ENCODE results near the gene PHIP. TPM values are rescaled to one million over a fixed set of nuclear protein-coding genes. Genes with fewer than 3 reads are reported as not detected.

PHIP gene
- 16.4 and 26.3 TPM in 2 replicates for total RNA-seq

DNA sequence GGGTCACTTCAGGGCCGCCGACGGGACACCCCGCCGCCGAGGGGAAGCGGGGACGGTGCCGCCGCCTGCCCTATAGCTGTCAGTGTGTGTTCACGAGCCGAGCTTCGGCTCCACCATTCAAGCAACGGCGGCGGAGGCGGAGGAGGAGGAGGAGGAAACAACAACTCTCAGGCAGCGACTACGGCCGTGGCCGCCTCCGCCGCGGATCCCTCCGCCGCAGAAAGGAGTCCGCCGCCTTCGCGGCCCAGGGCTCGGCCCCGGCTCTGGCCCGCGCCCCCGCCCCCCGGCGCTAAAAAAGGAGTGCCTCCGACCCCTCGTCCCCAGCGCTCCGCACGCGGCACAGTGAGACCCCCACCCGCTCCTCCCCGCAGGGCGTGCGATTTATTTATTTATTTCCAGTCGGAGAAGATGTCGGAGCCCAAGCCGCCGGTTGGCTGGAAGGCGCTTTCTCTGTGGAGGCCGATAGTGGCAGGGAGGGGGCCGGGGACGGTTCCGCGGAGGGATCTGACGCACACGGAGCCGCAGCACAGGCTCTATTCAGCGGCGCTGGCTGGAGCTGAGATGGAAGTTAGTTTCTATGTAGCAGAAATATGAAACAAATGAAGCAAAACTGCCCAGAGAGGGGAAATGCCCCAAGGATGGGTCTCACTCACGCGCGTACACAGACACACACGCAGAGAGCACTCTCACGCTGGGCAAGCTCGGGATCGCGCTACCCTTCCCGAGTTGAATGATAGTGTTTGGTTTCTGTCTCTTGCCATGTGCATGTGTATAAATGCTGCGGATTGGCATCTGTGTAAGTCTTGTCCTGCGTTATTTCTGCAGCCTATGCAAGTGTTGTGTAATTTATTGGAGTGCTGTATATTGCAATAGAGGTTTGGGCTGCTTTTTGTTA is at the start of gene PHIP:
PHIP (minus strand) TSS at position 180 of the 895 bp plus-strand sequence. CDS start 186 bp downstream, outside the sequence.
- peak within 1 kb of the TSS; percentile 87 for H3K4me3 ChIP-seq (ENCODE audit: low read depth, low read length)
- TF ChIP-seq, protein P1, sequence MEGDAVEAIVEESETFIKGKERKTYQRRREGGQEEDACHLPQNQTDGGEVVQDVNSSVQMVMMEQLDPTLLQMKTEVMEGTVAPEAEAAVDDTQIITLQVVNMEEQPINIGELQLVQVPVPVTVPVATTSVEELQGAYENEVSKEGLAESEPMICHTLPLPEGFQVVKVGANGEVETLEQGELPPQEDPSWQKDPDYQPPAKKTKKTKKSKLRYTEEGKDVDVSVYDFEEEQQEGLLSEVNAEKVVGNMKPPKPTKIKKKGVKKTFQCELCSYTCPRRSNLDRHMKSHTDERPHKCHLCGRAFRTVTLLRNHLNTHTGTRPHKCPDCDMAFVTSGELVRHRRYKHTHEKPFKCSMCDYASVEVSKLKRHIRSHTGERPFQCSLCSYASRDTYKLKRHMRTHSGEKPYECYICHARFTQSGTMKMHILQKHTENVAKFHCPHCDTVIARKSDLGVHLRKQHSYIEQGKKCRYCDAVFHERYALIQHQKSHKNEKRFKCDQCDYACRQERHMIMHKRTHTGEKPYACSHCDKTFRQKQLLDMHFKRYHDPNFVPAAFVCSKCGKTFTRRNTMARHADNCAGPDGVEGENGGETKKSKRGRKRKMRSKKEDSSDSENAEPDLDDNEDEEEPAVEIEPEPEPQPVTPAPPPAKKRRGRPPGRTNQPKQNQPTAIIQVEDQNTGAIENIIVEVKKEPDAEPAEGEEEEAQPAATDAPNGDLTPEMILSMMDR (IDR thresholded peaks at IDR 0.05; ENCODE audit: insufficient read depth, low read depth, low read length), result no peak
- DNase-seq (ENCODE audit: low read depth), result peak; percentile 98

- TF ChIP-seq, protein P1 (IDR thresholded peaks at IDR 0.05; ENCODE audit: insufficient read depth, low read depth, low read length), result peak; percentile 11
- no peak for DNase-seq (ENCODE audit: low read depth)
- H3K4me3 ChIP-seq (ENCODE audit: low read depth, low read length), result no peak overlapping the region
Measured at GRCh38 chr6:79127660-79128059, 49.6 kb upstream of the PHIP start.

GRCh38 chr6:79119217-79119616 is 41.2 kb upstream of the PHIP start:
- TF ChIP-seq, protein P1 (IDR thresholded peaks at IDR 0.05; ENCODE audit: insufficient read depth, low read depth, low read length), result no peak
- DNase-seq (ENCODE audit: low read depth), result no peak
- H3K4me3 ChIP-seq (ENCODE audit: low read depth, low read length), result no peak overlapping the region

GRCh38 chr6:79117752-79118151 is 39.7 kb upstream of the PHIP start:
- H3K4me3 ChIP-seq (ENCODE audit: low read depth, low read length), result no peak overlapping the region
- no peak for DNase-seq (ENCODE audit: low read depth)
- TF ChIP-seq, protein P1 (IDR thresholded peaks at IDR 0.05; ENCODE audit: insufficient read depth, low read depth, low read length), result no peak

GRCh38 chr6:79115553-79116182 is 37.6 kb upstream of the PHIP start:
- H3K4me3 ChIP-seq (ENCODE audit: low read depth, low read length), result no peak overlapping the region
- TF ChIP-seq, protein P1 (IDR thresholded peaks at IDR 0.05; ENCODE audit: insufficient read depth, low read depth, low read length), result no peak
- DNase-seq (ENCODE audit: low read depth), result no peak

DNA sequence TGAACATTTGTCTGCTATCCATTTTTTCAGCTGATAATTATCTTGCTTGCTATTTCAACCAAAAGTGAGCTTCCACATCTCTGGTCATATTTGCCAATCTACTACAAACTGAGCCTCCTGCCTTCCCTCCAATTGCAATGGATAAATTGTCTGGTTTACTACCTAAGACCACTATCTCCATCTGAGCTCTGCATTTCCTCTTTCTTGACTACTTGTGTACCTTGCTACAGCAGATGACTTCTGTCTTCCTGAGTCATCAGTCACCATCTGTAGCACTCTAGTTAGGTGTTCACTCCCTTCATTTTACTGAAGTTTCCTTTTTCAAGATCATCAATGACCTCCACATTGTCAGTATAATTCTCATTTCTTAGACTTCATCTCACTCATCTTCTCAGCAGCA is 33.5 kb upstream of the PHIP start:
- TF ChIP-seq, protein P1 (IDR thresholded peaks at IDR 0.05; ENCODE audit: insufficient read depth, low read depth, low read length), result no peak
- no peak for DNase-seq (ENCODE audit: low read depth)

More for the DNA sequence above, 33.5 kb upstream of the PHIP start:
- no peak overlapping the region for H3K4me3 ChIP-seq (ENCODE audit: low read depth, low read length)
